Peyer's patch (tissue), 4 donors: ENCODE measurements around the gene C5AR2. TPM values are rescaled to one million over a fixed set of nuclear protein-coding genes. Genes with fewer than 3 reads are reported as not detected.
"Not testable (repeated sequence)": the region's sequence is repeated elsewhere in the genome, so short reads cannot be mapped to it uniquely, and the experiment has no call there.

Experiments used
- DNase-seq, 3 donors: peaks; one replicate each; pipeline ENCODE4 v3.0.0-alpha.2; 2017 to 2019
- H3K27ac ChIP-seq, 4 donors: fragments of 200-600 bp; sonication (generic); one replicate each; pipeline ENCODE4 v1.5.1; 2016 to 2019
- H3K27me3 ChIP-seq, 2 donors: fragments of 200-600 bp; sonication (generic); one replicate each; pipeline ENCODE4 v1.5.1; 2019
- H3K36me3 ChIP-seq, 3 donors: fragments of 200-600 bp; sonication (generic); one replicate each; pipeline ENCODE4 v1.5.1; 2016 to 2019
- H3K4me1 ChIP-seq, 4 donors: fragments of 200-600 bp; sonication (generic); one replicate each; pipeline ENCODE4 v1.5.1; 2016 to 2019
- H3K4me3 ChIP-seq, 4 donors: fragments of 200-600 bp; sonication (generic); 1 replicate in 3 of 4; 2 replicates in 1 of 4; pipeline ENCODE4 v1.5.1; 2016 to 2019; ENCODE audit warnings: mild to moderate bottlenecking in 1 of 4
- H3K9me3 ChIP-seq, 4 donors: fragments of 200-600 bp; sonication (generic); one replicate each; pipeline ENCODE4 v1.5.1; 2016 to 2019; ENCODE audit warnings: mild to moderate bottlenecking in 1 of 4
- CTCF ChIP-seq, 6 experiments: fragments of 450-650 bp in 4 of 6; fragments of 200-600 bp in 2 of 6; sonication (generic) in 1 of 6; IDR thresholded peaks; one replicate each; pipeline ENCODE4 v1.5.1; 2017 to 2019; ENCODE audit warnings: antibody characterized with exemption in 6 of 6, mild to moderate bottlenecking in 3 of 6, moderate library complexity in 1 of 6
- POLR2A ChIP-seq, 2 donors: fragments of 450-650 bp; IDR thresholded peaks; one replicate each; pipeline ENCODE4 v1.5.1; 2017; ENCODE audit warnings: antibody characterized with exemption in 2 of 2, mild to moderate bottlenecking in 2 of 2, moderate library complexity in 2 of 2
- total RNA-seq, 4 donors: library from RNA; depleted of rRNA; stranded (reverse); fragments of >200 nt; gene quantifications; one replicate each; pipeline ENCODE4 v1.1.0, GENCODE V29; 2016

Gene C5AR2
- 1 to 10 TPM in 2 of 4 donors, under 1 TPM in 1, not detected in 1; 0.95 to 1.6 (median 1.4) TPM for total RNA-seq

- no peaks in the 10 kb centered on the region for H3K4me1 ChIP-seq
- TF ChIP-seq CTCF (IDR thresholded peaks at IDR 0.05): no peak
- TF ChIP-seq POLR2A (IDR thresholded peaks at IDR 0.05): no peak
- no peaks in the 10 kb centered on the region for H3K36me3 ChIP-seq
- peak within 1 kb of the TSS in 2 of 4 donors; percentile 60 to 68 for H3K27ac ChIP-seq
- no peaks in the 10 kb centered on the region for H3K9me3 ChIP-seq
- no peak for DNase-seq
- H3K27me3 ChIP-seq: no peaks in the 10 kb centered on the region
- H3K4me3 ChIP-seq: no peak within 1 kb of the TSS
Measured at GRCh38 chr19:47331931-47332547, at the start of gene C5AR2. C5AR2 (plus strand) TSS chr19:47332175; CDS start chr19:47340800, 8,625 bp downstream.

- H3K27ac ChIP-seq: no peak overlapping the region
- H3K4me3 ChIP-seq: no peak overlapping the region
- no peaks in the 10 kb centered on the region for H3K27me3 ChIP-seq
- H3K36me3 ChIP-seq: no peaks in the 10 kb centered on the region
- no peak for DNase-seq
- no peak for TF ChIP-seq CTCF (IDR thresholded peaks at IDR 0.05)
- no peak for TF ChIP-seq POLR2A (IDR thresholded peaks at IDR 0.05)
- no peaks in the 10 kb centered on the region for H3K9me3 ChIP-seq
- peaks cover 0 to under 1% (median 0%) of the 10 kb centered on the region in 4 donors for H3K4me1 ChIP-seq
Measured at GRCh38 chr19:47283405-47284059, 48.4 kb upstream of the C5AR2 start.

DNA sequence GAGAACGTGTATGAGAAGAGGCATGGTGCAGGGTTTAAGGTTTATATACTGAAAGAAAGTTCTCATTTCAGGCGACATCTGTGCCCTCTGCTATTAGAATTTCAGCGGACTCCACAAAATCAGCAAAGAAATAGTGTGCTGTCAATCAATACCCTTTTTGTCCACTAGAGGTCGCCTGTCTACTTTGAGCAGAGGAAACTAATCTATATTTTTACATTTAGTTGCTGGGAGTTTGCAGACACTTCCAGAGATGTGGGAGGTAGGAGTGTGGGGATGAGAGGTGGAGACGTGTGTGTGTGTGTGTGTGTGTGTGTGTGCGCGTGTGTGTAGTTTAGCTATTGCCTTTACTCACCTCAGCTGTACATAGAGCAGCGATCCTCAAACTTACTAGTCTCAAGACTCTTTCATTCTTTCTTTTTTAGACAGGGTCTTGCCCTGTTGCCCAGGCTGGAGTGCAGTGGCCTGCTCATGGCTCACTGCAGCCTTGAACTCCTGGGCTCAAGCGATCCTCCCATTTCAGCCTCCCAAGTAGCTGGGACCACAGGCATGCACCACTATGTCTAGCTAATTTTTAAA, 47.6 kb upstream of the C5AR2 start:
- no peaks in the 10 kb centered on the region for H3K9me3 ChIP-seq
- no peaks in the 10 kb centered on the region for H3K36me3 ChIP-seq
- no peak overlapping the region for H3K27ac ChIP-seq
- peak in 2 of 3 donors; percentile 51 to 75 for DNase-seq
- H3K27me3 ChIP-seq: no peaks in the 10 kb centered on the region
- TF ChIP-seq CTCF (IDR thresholded peaks at IDR 0.05) (peak; percentile 83 to 98 (median 92)), POLR2A (IDR thresholded peaks at IDR 0.05) (no peak)
- H3K4me3 ChIP-seq: no peak overlapping the region
- H3K4me1 ChIP-seq: peaks cover 0 to 9% (median 0%) of the 10 kb centered on the region in 4 donors

DNA sequence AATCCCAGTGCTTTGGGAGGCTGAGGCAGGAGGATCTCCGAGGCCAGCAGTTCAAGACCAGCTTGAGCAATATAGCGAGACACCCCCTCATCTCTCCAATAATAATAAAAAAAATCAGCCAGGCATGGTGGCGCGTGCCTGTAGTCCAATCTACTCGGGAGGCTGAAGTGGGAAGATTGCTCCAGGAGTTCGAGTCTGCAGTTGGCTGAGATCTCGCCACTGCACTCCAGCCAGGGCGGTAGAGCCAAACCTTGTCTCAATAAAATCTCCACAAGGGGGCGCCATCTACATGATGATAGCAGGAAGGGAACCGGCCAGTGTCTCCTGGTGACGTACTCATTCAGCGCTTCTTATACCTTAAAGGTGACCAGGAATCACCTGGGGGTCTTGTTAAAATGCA, 35.9 kb upstream of the C5AR2 start:
- Histone ChIP-seq H3K4me1 (no peaks in the 10 kb centered on the region), H3K27me3 (no peaks in the 10 kb centered on the region), H3K9me3 (no peaks in the 10 kb centered on the region), H3K4me3 (no peak overlapping the region), H3K27ac (no peak overlapping the region), H3K36me3 (no peaks in the 10 kb centered on the region)
- peak; percentile 59 to 82 (median 78) for TF ChIP-seq CTCF (IDR thresholded peaks at IDR 0.05)
- no peak for TF ChIP-seq POLR2A (IDR thresholded peaks at IDR 0.05)
- DNase-seq: peak in 2 of 3 donors; percentile 83 to 91

GRCh38 chr19:47300867-47301266, 31.1 kb upstream of the C5AR2 start:
- not testable (repeated sequence) for DNase-seq, H3K27me3 ChIP-seq, H3K9me3 ChIP-seq, H3K27ac ChIP-seq, H3K36me3 ChIP-seq, H3K4me1 ChIP-seq, H3K4me3 ChIP-seq

DNA sequence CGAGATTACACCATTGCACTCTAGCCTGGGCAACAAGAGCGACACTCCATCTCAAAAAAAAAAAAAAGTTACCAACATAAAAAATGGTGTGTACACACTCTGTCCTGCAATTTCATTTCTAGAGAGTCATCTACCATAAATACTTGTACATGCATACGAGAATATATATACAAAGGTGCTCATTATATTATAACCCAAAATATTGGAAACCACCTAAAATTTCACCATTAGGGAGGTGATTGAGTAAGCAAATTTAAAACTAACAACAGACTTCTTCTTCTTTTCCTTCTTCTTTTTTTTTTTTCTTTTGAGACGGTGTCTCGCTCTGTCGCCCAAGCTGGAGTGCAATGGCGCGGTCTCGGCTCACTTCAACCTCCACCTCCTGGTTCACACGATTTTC, 29.7 kb upstream of the C5AR2 start:
- DNase-seq: no peak
- no peak overlapping the region for H3K4me3 ChIP-seq
- no peaks in the 10 kb centered on the region for H3K36me3 ChIP-seq
- H3K9me3 ChIP-seq: no peaks in the 10 kb centered on the region
- no peaks in the 10 kb centered on the region for H3K27me3 ChIP-seq
- H3K4me1 ChIP-seq: no peaks in the 10 kb centered on the region
- TF ChIP-seq CTCF (IDR thresholded peaks at IDR 0.05) (no peak), POLR2A (IDR thresholded peaks at IDR 0.05) (no peak)
- no peak overlapping the region for H3K27ac ChIP-seq
